NCI-H187 (cell line): ENCODE measurements around the gene PAM16.

Experiments
- DNase-seq, 2 experiments: peaks; one replicate each; lab custom pipeline; 2025; lab: John Stamatoyannopoulos, UW

The PAM16 gene

GRCh38 chr16:4319454-4320421, 31.4 kb downstream of the PAM16 start:
- no peak for DNase-seq

GRCh38 chr16:4318967-4319366, 32.2 kb downstream of the PAM16 start:
- DNase-seq: no peak

GRCh38 chr16:4318451-4318910, 32.6 kb downstream of the PAM16 start:
- no peak for DNase-seq

GRCh38 chr16:4317532-4318450, 33.3 kb downstream of the PAM16 start:
- DNase-seq: no peak

GRCh38 chr16:4316864-4317531, 34.1 kb downstream of the PAM16 start:
- DNase-seq: no peak

GRCh38 chr16:4316108-4316863, 34.8 kb downstream of the PAM16 start:
- DNase-seq: no peak

GRCh38 chr16:4315186-4316107, 35.7 kb downstream of the PAM16 start, which contains the start of gene GLIS2:
GLIS2 (plus strand) TSS chr16:4316067; CDS start chr16:4332281, 16,214 bp downstream.
- peak; percentile 24 to 53 for DNase-seq

- no peak for DNase-seq
Measured at GRCh38 chr16:4314532-4315185, 36.5 kb downstream of the PAM16 start.

GRCh38 chr16:4313563-4314531, 37.3 kb downstream of the PAM16 start:
- DNase-seq: no peak

GRCh38 chr16:4309833-4310266, 41.3 kb downstream of the PAM16 start:
- DNase-seq: no peak

- no peak for DNase-seq
Measured at GRCh38 chr16:4309102-4309832, 41.9 kb downstream of the PAM16 start.

- DNase-seq: peak; percentile 48 to 64
Measured at GRCh38 chr16:4307215-4308037, 43.7 kb downstream of the PAM16 start.

- DNase-seq: peak; percentile 67 to 79
Measured at GRCh38 chr16:4306470-4307214, 44.5 kb downstream of the PAM16 start.

GRCh38 chr16:4303973-4304372, 47.1 kb downstream of the PAM16 start:
- no peak for DNase-seq

- no peak for DNase-seq
Measured at GRCh38 chr16:4301968-4302367, 49.2 kb downstream of the PAM16 start.

- no peak for DNase-seq
Measured at GRCh38 chr16:4301177-4301576, 49.9 kb downstream of the PAM16 start.
